Muscle of back (tissue), 10 donors: ENCODE data around the gene BTN3A1. TPM values are rescaled to one million over a fixed set of nuclear protein-coding genes. Genes with fewer than 3 reads are reported as not detected.

Experiments
- polyA plus RNA-seq, 10 donors: library from polyadenylated mRNA; unstranded; fragments of 120-200 nt; gene quantifications; one replicate each; pipeline ENCODE4 v1.2.1, GENCODE V29; 2013; ENCODE audit not compliant: insufficient read length in 10 of 10

Gene BTN3A1
- polyA plus RNA-seq, 10 donors, result 18.2 to 37.0 (median 22.1) TPM

Other genes with a start within 250 kb of the BTN3A1 start
- gene BTN3A2, start 37.1 kb upstream of the BTN3A1 start, polyA plus RNA-seq, result 10 to 100 TPM; 13.5 to 20.2 (median 18.0) TPM
- gene BTN2A2, start 19.2 kb upstream of the BTN3A1 start, polyA plus RNA-seq, result 10 to 100 TPM in 1 of 10 donors, 1 to 10 TPM in 9; 3.5 to 10.2 (median 6.8) TPM
- 10 to 100 TPM; 10.9 to 20.0 (median 13.6) TPM for gene BTN3A3, start 38.2 kb downstream of the BTN3A1 start, polyA plus RNA-seq
- gene BTN2A1, start 55.7 kb downstream of the BTN3A1 start, polyA plus RNA-seq, result 10 to 100 TPM; 20.6 to 31.2 (median 25.7) TPM
- gene BTN1A1, start 98.0 kb downstream of the BTN3A1 start, polyA plus RNA-seq, result under 1 TPM in 8 of 10 donors, not detected in 2; 0.09 to 0.27 (median 0.11) TPM
- 10 to 100 TPM; 52.9 to 68.7 (median 58.6) TPM for gene HMGN4, start 136.1 kb downstream of the BTN3A1 start, polyA plus RNA-seq
- gene ABT1, start 194.7 kb downstream of the BTN3A1 start, polyA plus RNA-seq, result 10 to 100 TPM in 6 of 10 donors, 1 to 10 TPM in 4; 9.2 to 12.2 (median 10.3) TPM